DND-41 (cell line): ENCODE measurements around the gene ACTA2.

Source experiments
- ATAC-seq: fragments of 200-7000 bp; cut with Tn5 transposase; 3 replicates; pipeline ENCODE4 v1.9.1; 2021; ENCODE audit warnings: low read depth; ENCODE audit not compliant: insufficient read depth
- DNase-seq: peaks from one replicate; pipeline ENCODE4 v3.0.0-alpha.2; 2020
- H2AFZ ChIP-seq: 2 replicates; pipeline ENCODE4 v1.6.0; 2012; ENCODE audit warnings: low read depth, low read length
- H3K27ac ChIP-seq: 2 replicates; pipeline ENCODE4 v1.5.1; 2012; ENCODE audit warnings: low read length, inconsistent platforms
- H3K27me3 ChIP-seq: fragments of 200-600 bp; sonication (generic); 2 replicates; pipeline ENCODE4 v1.6.0; 2012; ENCODE audit warnings: low read length, mild to moderate bottlenecking, inconsistent platforms; ENCODE audit not compliant: insufficient read depth, poor library complexity
- H3K36me3 ChIP-seq: 2 replicates; pipeline ENCODE4 v1.5.1; 2012; ENCODE audit warnings: low read length, inconsistent platforms; ENCODE audit not compliant: insufficient read depth
- H3K4me1 ChIP-seq: 2 replicates; pipeline ENCODE4 v1.5.1; 2012; ENCODE audit warnings: mild to moderate bottlenecking, low read length; ENCODE audit not compliant: insufficient read depth
- H3K4me2 ChIP-seq: 2 replicates; pipeline ENCODE4 v1.6.0; 2012; ENCODE audit warnings: mild to moderate bottlenecking, moderate library complexity, low read length, inconsistent platforms; ENCODE audit not compliant: insufficient read depth
- H3K4me3 ChIP-seq, 2 experiments: fragments of 200-600 bp in 1 of 2; shearing (Covaris generic) in 1 of 2; 2 replicates each; pipeline ENCODE4 v1.5.1; 2012 to 2016; ENCODE audit warnings: inconsistent platforms in 2 of 2, low read length in 2 of 2, mild to moderate bottlenecking in 2 of 2, low read depth in 1 of 2, moderate library complexity in 1 of 2
- H3K79me2 ChIP-seq: 2 replicates; pipeline ENCODE4 v1.6.0; 2012; ENCODE audit warnings: low read length, inconsistent platforms; ENCODE audit not compliant: insufficient read depth
- H3K9ac ChIP-seq: 2 replicates; pipeline ENCODE4 v1.6.0; 2012; ENCODE audit warnings: low read depth, mild to moderate bottlenecking, inconsistent platforms, low read length, moderate library complexity
- H3K9me3 ChIP-seq: 2 replicates; pipeline ENCODE4 v1.5.1; 2012; ENCODE audit warnings: low read length, moderate library complexity, mild to moderate bottlenecking, inconsistent platforms; ENCODE audit not compliant: insufficient read depth, severe bottlenecking
- H4K20me1 ChIP-seq: 2 replicates; pipeline ENCODE4 v1.6.0; 2012; ENCODE audit warnings: low read length; ENCODE audit not compliant: insufficient read depth
- CTCF ChIP-seq: IDR thresholded peaks from 2 replicates; pipeline ENCODE4 v1.5.1; 2012; ENCODE audit warnings: borderline replicate concordance, low read length, moderate library complexity, mild to moderate bottlenecking; ENCODE audit not compliant: poor library complexity, severe bottlenecking; ENCODE audit errors: extremely low read depth
- EZH2 ChIP-seq: IDR thresholded peaks from 3 replicates; pipeline ENCODE4 v1.6.1; 2012; ENCODE audit warnings: borderline replicate concordance, low read depth, mild to moderate bottlenecking, moderate library complexity, low read length, inconsistent platforms; ENCODE audit not compliant: severe bottlenecking

The ACTA2 gene

GRCh38 chr10:88946200-88946599 lies 6.4 kb downstream of the ACTA2 start:
- Histone ChIP-seq H3K4me1 (no peaks in the 10 kb centered on the region), H3K4me2 (no peak overlapping the region), H3K4me3 (no peak overlapping the region), H3K9ac (no peak overlapping the region), H3K79me2 (no peaks in the 10 kb centered on the region), H4K20me1 (no peaks in the 10 kb centered on the region), H3K27ac (no peak overlapping the region), H2AFZ (no peak overlapping the region), H3K9me3 (no peaks in the 10 kb centered on the region), H3K27me3 (no peaks in the 10 kb centered on the region), H3K36me3 (0 out of 2 replicates have a peak, but pooled peaks cover under 1% of the 10 kb centered on the region)
- TF ChIP-seq CTCF (no peak), EZH2 (no peak)
- DNase-seq (no peak), ATAC-seq (no peak)

- Histone ChIP-seq H3K4me3 (no peak overlapping the region), H3K4me2 (no peak overlapping the region), H3K9ac (no peak overlapping the region), H3K9me3 (no peaks in the 10 kb centered on the region), H3K36me3 (0 out of 2 replicates have a peak, but pooled peaks cover 3% of the 10 kb centered on the region), H3K79me2 (no peaks in the 10 kb centered on the region), H3K27me3 (no peaks in the 10 kb centered on the region), H3K4me1 (no peaks in the 10 kb centered on the region), H3K27ac (no peak overlapping the region), H2AFZ (no peak overlapping the region), H4K20me1 (no peaks in the 10 kb centered on the region)
- no peak for ATAC-seq
- no peak for TF ChIP-seq CTCF
- TF ChIP-seq EZH2 = no peak
- DNase-seq = no peak
Observed at GRCh38 chr10:88944813-88945212, 7.8 kb downstream of the ACTA2 start.

GRCh38 chr10:88943778-88944177 lies 8.8 kb downstream of the ACTA2 start:
- Histone ChIP-seq H3K9me3 (no peaks in the 10 kb centered on the region), H3K27me3 (no peaks in the 10 kb centered on the region), H3K4me3 (no peak overlapping the region), H3K27ac (no peak overlapping the region), H2AFZ (no peak overlapping the region), H3K4me1 (no peaks in the 10 kb centered on the region), H3K79me2 (no peaks in the 10 kb centered on the region), H3K9ac (no peak overlapping the region), H4K20me1 (no peaks in the 10 kb centered on the region), H3K4me2 (no peak overlapping the region), H3K36me3 (0 out of 2 replicates have a peak, but pooled peaks cover 3% of the 10 kb centered on the region)
- no peak for DNase-seq
- TF ChIP-seq CTCF (no peak), EZH2 (no peak)
- ATAC-seq = no peak

- Histone ChIP-seq H3K9me3 (no peaks in the 10 kb centered on the region), H3K4me2 (no peak overlapping the region), H3K4me1 (no peaks in the 10 kb centered on the region), H3K9ac (no peak overlapping the region), H3K79me2 (no peaks in the 10 kb centered on the region), H3K4me3 (no peak overlapping the region), H4K20me1 (no peaks in the 10 kb centered on the region), H2AFZ (no peak overlapping the region), H3K27me3 (no peaks in the 10 kb centered on the region), H3K36me3 (0 out of 2 replicates have a peak, but pooled peaks cover 7% of the 10 kb centered on the region), H3K27ac (no peak overlapping the region)
- DNase-seq (no peak), ATAC-seq (no peak)
- TF ChIP-seq EZH2 = no peak
- TF ChIP-seq CTCF = no peak
Observed at GRCh38 chr10:88941026-88941425, 11.5 kb downstream of the ACTA2 start.
